H1 (cell line): ENCODE results near the gene RAB34.

ENCODE experiments used
- ATF3 ChIP-seq: IDR thresholded peaks from 2 replicates; pipeline ENCODE4 v1.6.1; 2011; ENCODE audit warnings: low read depth, mild to moderate bottlenecking, low read length; ENCODE audit not compliant: insufficient read depth
- BRCA1 ChIP-seq: IDR thresholded peaks from 2 replicates; pipeline ENCODE4 v1.6.1; 2012; ENCODE audit warnings: low read depth, low read length, improper control_type of control experiment
- CEBPB ChIP-seq: IDR thresholded peaks from 2 replicates; pipeline ENCODE4 v1.6.1; 2012; ENCODE audit warnings: low read depth, low read length
- CTCF ChIP-seq, 3 experiments: IDR thresholded peaks; 1 replicate in 2 of 3; 2 replicates in 1 of 3; pipeline versions ENCODE4 v1.5.1 to v1.6.1; 2011; ENCODE audit warnings: low read length in 3 of 3, mild to moderate bottlenecking in 3 of 3, inconsistent platforms in 2 of 3, low read depth in 1 of 3, moderate library complexity in 1 of 3; ENCODE audit not compliant: insufficient read depth in 1 of 3; ENCODE audit errors: control extremely low read depth in 1 of 3
- EZH2 ChIP-seq: fragments of 200-600 bp; sonication (generic); IDR thresholded peaks from 2 replicates; pipeline ENCODE4 v1.7.1; 2012; ENCODE audit warnings: low read depth, mild to moderate bottlenecking, moderate library complexity, low read length, inconsistent platforms; ENCODE audit not compliant: severe bottlenecking
- FOSL1 ChIP-seq: IDR thresholded peaks from 2 replicates; pipeline ENCODE4 v1.6.1; 2011; ENCODE audit warnings: mild to moderate bottlenecking, low read depth, low read length, moderate library complexity; ENCODE audit not compliant: insufficient read depth
- JUND ChIP-seq: IDR thresholded peaks from 2 replicates; pipeline ENCODE4 v1.6.1; 2011; ENCODE audit warnings: mild to moderate bottlenecking, improper control_type of control experiment, low read length
- MAX ChIP-seq: IDR thresholded peaks from 2 replicates; pipeline ENCODE4 v1.6.1; 2012; ENCODE audit warnings: inconsistent platforms
- PHF8 ChIP-seq: fragments of 200-600 bp; sonication (generic); conservative IDR thresholded peaks from 2 replicates; pipeline ENCODE4 v1.7.1; 2012; ENCODE audit warnings: low read depth, mild to moderate bottlenecking, inconsistent platforms, low read length, moderate library complexity
- POLR2A ChIP-seq, 2 experiments: IDR thresholded peaks; 1 replicate in 1 of 2; 2 replicates in 1 of 2; pipeline ENCODE4 v1.6.1; 2011; ENCODE audit warnings: low read depth in 2 of 2, low read length in 2 of 2, mild to moderate bottlenecking in 2 of 2; ENCODE audit errors: control extremely low read depth in 1 of 2
- RNF2 ChIP-seq: fragments of 200-900, 300-1000 bp; sonication (generic); IDR thresholded peaks from 2 replicates; pipeline ENCODE4 v1.7.1; 2016; ENCODE audit warnings: borderline replicate concordance, low read depth, mild to moderate bottlenecking, antibody characterized with exemption, low read length; ENCODE audit not compliant: poor library complexity, severe bottlenecking; ENCODE audit errors: missing control alignments
- USF2 ChIP-seq: IDR thresholded peaks from 2 replicates; pipeline ENCODE4 v1.6.1; 2011; ENCODE audit warnings: low read length, improper control_type of control experiment

- TF ChIP-seq CTCF (IDR thresholded peaks at IDR 0.05; ENCODE audit: control extremely low read depth in 1 of 3, insufficient read depth in 1 of 3, low read depth in 1 of 3, low read length in 3 of 3) (no peak), ATF3 (no peak), POLR2A (IDR thresholded peaks at IDR 0.05; ENCODE audit: control extremely low read depth in 1 of 2, low read depth in 2 of 2, low read length in 2 of 2) (peak in 1 of 2 experiments; percentile 69; a peak in 1 of 3 replicates), USF2 (no peak), FOSL1 (no peak), CEBPB (no peak), RNF2 (no peak), BRCA1 (no peak), EZH2 (no peak), PHF8 (no peak; the same call in none of the 2 replicates), MAX (0 out of 2 replicates have a peak, but pooled peaks have one; percentile 28), JUND (no peak)
These were observed 10.9 kb upstream of the RAB34 start, which contains the start of gene NEK8 for GRCh38 chr17:28728364-28729200.
